ENCODE results near the gene CCDC149.

- TF ChIP-seq POLR2AphosphoS5 (IDR thresholded peaks at IDR 0.05; ENCODE audit: low read depth, low read length) (no peak), TAF1 (IDR thresholded peaks at IDR 0.05; ENCODE audit: borderline replicate concordance, insufficient read depth, low read length) (no peak)
These were observed 20.6 kb downstream of the CCDC149 start for GRCh38 chr4:24892278-24892677.
